NCI-H2196 treated with DMSO at 0.1 percent for 48 hours (cell line): ENCODE data around the gene CD82.
"Not testable (repeated sequence)": the region's sequence is repeated elsewhere in the genome, so short reads cannot be mapped to it uniquely, and the experiment has no call there.

Experiments used
- DNase-seq: peaks from one replicate; lab custom pipeline; 2025; ENCODE audit not compliant: unreplicated experiment; lab: John Stamatoyannopoulos, UW

CD82 gene

DNA sequence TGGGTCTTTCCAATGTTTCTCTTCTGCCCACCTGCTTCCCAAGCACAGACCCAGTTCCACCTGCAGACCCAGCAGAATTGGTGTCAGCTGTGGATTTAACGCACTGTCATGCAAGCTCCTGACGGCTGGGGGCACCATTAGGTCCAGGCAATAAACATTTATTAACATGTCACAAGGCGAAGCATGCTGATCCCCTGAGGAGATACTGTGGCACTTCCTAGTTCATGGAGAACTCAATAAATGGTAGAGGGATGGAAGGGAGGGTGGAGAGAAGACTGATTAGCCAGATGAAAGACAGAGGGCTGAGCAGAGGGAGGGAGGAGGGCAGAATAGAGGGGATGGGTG lies 93.0 kb downstream of the CD82 start:
- no peak for DNase-seq

DNA sequence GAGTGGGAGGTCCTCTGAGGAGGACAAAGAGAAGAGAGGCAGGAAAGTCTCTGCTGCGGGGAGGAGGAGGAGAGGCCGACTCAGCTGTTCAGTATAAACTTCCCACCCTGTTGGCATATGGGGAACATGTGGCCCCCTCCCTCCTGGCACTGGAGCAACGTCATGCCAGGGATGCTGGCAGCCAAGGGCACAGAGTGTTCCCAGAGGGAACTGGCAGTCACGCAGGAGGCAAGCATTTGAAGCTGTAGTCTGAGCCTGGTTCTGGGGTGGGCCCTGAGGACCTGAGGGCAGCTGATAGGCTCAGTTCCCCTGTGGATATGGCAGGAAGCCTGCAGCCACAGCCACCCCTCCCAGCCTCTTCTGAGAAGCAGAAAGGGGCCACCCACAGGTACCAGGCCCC lies 94.2 kb downstream of the CD82 start:
- DNase-seq, result no peak

DNA sequence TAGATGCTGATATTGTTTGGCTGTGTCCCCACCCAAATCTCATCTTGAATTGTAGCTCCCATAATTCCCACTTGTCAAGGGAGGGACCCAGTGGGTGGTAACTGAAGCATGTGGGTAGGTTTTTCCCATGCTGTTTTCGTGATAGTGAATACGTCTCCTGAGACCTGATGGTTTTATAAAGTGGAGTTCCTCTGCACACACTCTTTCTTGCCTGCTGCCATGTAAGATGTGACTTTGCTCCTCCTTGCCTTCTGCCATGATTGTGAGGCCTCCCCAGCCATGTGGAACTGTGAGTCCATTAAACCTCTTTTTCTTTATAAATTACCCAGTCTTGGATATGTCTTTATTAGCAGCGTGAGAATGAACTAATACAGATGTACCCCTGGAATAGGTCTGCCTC lies 95.1 kb downstream of the CD82 start:
- not testable (repeated sequence) for DNase-seq

DNA sequence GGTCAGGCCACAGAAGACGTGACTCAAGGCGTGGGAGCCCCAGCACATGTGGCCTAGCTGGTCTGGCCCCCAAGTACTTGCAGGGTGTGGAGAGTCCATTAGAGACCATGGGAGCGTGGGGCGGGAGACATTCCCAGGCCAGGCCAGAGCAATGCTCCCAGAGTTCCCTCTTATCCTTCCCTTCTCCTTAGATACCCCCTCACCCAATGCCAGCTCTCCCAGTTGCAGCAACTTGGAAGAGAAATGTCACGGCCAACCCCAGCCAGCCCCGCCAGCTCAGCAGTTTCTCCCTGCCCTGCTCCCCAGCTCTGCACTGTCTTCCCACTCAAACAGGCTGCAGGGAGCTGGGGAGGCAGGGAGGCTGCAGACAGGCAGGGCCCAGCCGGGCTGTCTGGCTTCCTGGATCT lies 95.9 kb downstream of the CD82 start:
- no peak for DNase-seq
